NOMO-1 treated with DMSO at 0.1 percent for 48 hours (cell line): ENCODE measurements around the gene IGFBP5.

Experiments used
- DNase-seq: peaks from one replicate; lab custom pipeline; 2025; ENCODE audit not compliant: unreplicated experiment; lab: John Stamatoyannopoulos, UW

IGFBP5 gene

GRCh38 chr2:216695401-216695821, at the start of gene IGFBP5:
Gene IGFBP5 (minus strand): TSS chr2:216695549. CDS start chr2:216694775, 774 bp downstream.
- no peak for DNase-seq

- no peak for DNase-seq
Measured at GRCh38 chr2:216743781-216744180, 48.4 kb upstream of the IGFBP5 start.

GRCh38 chr2:216742411-216742810, 47.1 kb upstream of the IGFBP5 start:
- DNase-seq, result no peak

- DNase-seq, result no peak
Measured at GRCh38 chr2:216741223-216741593, 45.9 kb upstream of the IGFBP5 start.

- no peak for DNase-seq
Measured at GRCh38 chr2:216740557-216741222, 45.3 kb upstream of the IGFBP5 start.

GRCh38 chr2:216739035-216739434, 43.7 kb upstream of the IGFBP5 start:
- DNase-seq, result no peak

GRCh38 chr2:216737676-216738075, 42.3 kb upstream of the IGFBP5 start:
- DNase-seq, result no peak

- no peak for DNase-seq
Measured at GRCh38 chr2:216736326-216736725, 41.0 kb upstream of the IGFBP5 start.

- no peak for DNase-seq
Measured at GRCh38 chr2:216735668-216736067, 40.3 kb upstream of the IGFBP5 start.

GRCh38 chr2:216735086-216735485, 39.7 kb upstream of the IGFBP5 start:
- DNase-seq, result no peak

GRCh38 chr2:216733046-216733445, 37.7 kb upstream of the IGFBP5 start:
- DNase-seq, result no peak

GRCh38 chr2:216732334-216732733, 37.0 kb upstream of the IGFBP5 start:
- no peak for DNase-seq

GRCh38 chr2:216731465-216731864, 36.1 kb upstream of the IGFBP5 start:
- no peak for DNase-seq

GRCh38 chr2:216730871-216731270, 35.5 kb upstream of the IGFBP5 start:
- no peak for DNase-seq

GRCh38 chr2:216727346-216728122, 32.2 kb upstream of the IGFBP5 start:
- DNase-seq, result no peak

- DNase-seq, result no peak
Measured at GRCh38 chr2:216724190-216724589, 28.8 kb upstream of the IGFBP5 start.

GRCh38 chr2:216721141-216721540, 25.8 kb upstream of the IGFBP5 start:
- DNase-seq, result no peak

GRCh38 chr2:216720722-216721121, 25.4 kb upstream of the IGFBP5 start:
- no peak for DNase-seq

GRCh38 chr2:216717907-216718615, 22.7 kb upstream of the IGFBP5 start:
- DNase-seq, result no peak

- DNase-seq, result no peak
Measured at GRCh38 chr2:216717491-216717901, 22.1 kb upstream of the IGFBP5 start.

GRCh38 chr2:216716109-216716508, 20.8 kb upstream of the IGFBP5 start:
- no peak for DNase-seq

- DNase-seq, result no peak
Measured at GRCh38 chr2:216715402-216715974, 20.1 kb upstream of the IGFBP5 start.
